Epithelial cell of proximal tubule (primary cell): Measurements from ENCODE around the gene SS18. TPM values are rescaled to one million over a fixed set of nuclear protein-coding genes. Genes with fewer than 3 reads are reported as not detected.
A peak's percentile ranks its signal among the peaks of the same experiment; 100 is the strongest.
"Not testable (repeated sequence)": the region's sequence is repeated elsewhere in the genome, so short reads cannot be mapped to it uniquely, and the experiment has no call there.

Experiments used
- DNase-seq: peaks from one replicate; pipeline ENCODE4 v3.0.0-alpha.2; 2011; ENCODE audit warnings: low read depth
- H3K4me3 ChIP-seq: 2 replicates; pipeline ENCODE4 v1.5.1; 2011; ENCODE audit warnings: low read depth, mild to moderate bottlenecking, low read length
- total RNA-seq: library from RNA; depleted of rRNA; stranded (reverse); fragments of >200 nt; gene quantifications from 2 replicates; pipeline ENCODE4 v1.2.3, GENCODE V29; 2015
- TF ChIP-seq, protein P1 (sequence below): conservative IDR thresholded peaks from 2 replicates; pipeline ENCODE4 v1.5.1; 2012; ENCODE audit warnings: low read depth, mild to moderate bottlenecking, low read length

The SS18 gene
- total RNA-seq, result 96.2 and 234 TPM in 2 replicates

GRCh38 chr18:26090130-26091046 is at the start of gene SS18:
SS18 (minus strand) TSS chr18:26090613; CDS start chr18:26090569, 44 bp downstream.
- TF ChIP-seq, protein P1, sequence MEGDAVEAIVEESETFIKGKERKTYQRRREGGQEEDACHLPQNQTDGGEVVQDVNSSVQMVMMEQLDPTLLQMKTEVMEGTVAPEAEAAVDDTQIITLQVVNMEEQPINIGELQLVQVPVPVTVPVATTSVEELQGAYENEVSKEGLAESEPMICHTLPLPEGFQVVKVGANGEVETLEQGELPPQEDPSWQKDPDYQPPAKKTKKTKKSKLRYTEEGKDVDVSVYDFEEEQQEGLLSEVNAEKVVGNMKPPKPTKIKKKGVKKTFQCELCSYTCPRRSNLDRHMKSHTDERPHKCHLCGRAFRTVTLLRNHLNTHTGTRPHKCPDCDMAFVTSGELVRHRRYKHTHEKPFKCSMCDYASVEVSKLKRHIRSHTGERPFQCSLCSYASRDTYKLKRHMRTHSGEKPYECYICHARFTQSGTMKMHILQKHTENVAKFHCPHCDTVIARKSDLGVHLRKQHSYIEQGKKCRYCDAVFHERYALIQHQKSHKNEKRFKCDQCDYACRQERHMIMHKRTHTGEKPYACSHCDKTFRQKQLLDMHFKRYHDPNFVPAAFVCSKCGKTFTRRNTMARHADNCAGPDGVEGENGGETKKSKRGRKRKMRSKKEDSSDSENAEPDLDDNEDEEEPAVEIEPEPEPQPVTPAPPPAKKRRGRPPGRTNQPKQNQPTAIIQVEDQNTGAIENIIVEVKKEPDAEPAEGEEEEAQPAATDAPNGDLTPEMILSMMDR, result no peak

DNA sequence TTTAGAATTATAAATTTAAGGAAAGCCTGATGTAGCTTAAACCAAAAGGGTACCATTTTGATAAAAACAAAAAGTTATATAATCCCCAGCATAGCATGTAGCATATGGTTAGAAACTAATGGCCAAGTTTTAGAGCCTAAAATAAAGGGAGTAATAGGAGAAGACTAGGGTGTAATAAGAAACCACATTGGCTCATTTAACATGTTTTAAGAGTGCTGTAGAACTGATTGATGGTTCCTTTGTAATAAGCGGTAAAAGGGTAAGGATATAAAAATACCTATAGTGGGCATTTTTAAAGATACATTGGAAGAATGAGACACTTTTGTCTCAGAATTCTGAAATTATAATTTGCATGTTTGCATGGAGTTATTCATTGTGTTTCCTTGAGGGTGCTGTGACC is 45.1 kb upstream of the SS18 start:
- H3K4me3 ChIP-seq, result no peak overlapping the region
- TF ChIP-seq, protein P1, result no peak
- DNase-seq, result no peak

More at GRCh38 chr18:26090130-26091046, at the start of gene SS18:
- peak; percentile 33 for DNase-seq
- peak within 1 kb of the TSS; percentile 94 for H3K4me3 ChIP-seq

DNA sequence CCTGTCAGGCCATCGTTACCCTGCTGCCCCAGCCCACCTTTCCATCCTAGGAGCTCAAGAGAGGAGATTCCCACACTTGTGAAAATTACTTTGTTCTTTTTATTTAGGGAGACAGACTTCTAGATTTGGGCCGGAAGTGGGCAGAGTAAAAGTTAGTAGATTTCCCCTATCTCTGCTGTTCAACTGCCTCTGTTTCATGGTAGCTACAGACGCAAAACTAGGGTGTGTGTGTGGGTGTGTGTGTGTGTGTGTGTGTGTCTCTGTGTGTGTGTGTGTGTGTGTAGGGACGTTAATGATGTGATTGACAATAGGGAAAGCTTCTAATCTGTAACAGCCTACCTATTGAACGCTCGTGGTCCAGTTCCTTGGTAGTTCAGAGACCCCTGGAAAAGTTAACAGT is 43.7 kb upstream of the SS18 start:
- DNase-seq, result no peak
- TF ChIP-seq, protein P1, result no peak
- no peak overlapping the region for H3K4me3 ChIP-seq

GRCh38 chr18:26133652-26134051 is 43.2 kb upstream of the SS18 start, which contains the start of gene PSMA8:
PSMA8 (plus strand) TSS chr18:26133869; CDS start chr18:26133966, 97 bp downstream.
- DNase-seq, result no peak
- no peak within 1 kb of the TSS for H3K4me3 ChIP-seq
- TF ChIP-seq, protein P1, result no peak

- not testable (repeated sequence) for H3K4me3 ChIP-seq, DNase-seq
Measured at GRCh38 chr18:26128192-26128591, 37.8 kb upstream of the SS18 start.

- DNase-seq, result no peak
- TF ChIP-seq, protein P1, result no peak
- no peak overlapping the region for H3K4me3 ChIP-seq
Measured at GRCh38 chr18:26127786-26128185, 37.4 kb upstream of the SS18 start.

DNA sequence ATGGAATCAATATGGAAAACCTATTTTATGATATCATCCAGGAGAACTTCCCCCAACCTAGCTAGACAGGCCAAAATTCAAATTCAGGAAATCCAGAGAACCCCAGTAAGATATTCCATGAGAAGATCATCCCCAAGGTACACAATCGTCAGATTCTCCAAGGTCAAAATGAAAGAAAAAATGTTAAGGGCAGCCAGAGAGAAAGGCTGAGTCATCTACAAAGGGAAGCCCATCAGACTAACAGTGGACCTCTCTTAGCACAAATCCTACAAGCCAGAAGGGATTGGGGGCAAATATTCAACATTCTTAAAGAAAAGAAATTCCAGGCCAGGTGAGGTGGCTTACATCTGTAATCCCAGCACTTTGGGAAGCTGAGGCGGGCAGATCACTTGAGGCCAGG is 31.6 kb upstream of the SS18 start:
- DNase-seq, H3K4me3 ChIP-seq: not testable (repeated sequence)

GRCh38 chr18:26121476-26121875 is 31.1 kb upstream of the SS18 start:
- TF ChIP-seq, protein P1, result no peak
- H3K4me3 ChIP-seq, result no peak overlapping the region
- no peak for DNase-seq
